Activated CD8-positive, alpha-beta memory T cell treated with anti-CD3 and anti-CD28 coated beads, Interleukin-2, amount 50 U/mL, for 24 hours (primary cell): Measurements from ENCODE around the gene JARID2.

Experiments used
- DNase-seq: peaks from one replicate; pipeline ENCODE4 v3.0.0-alpha.2; 2020; ENCODE audit errors: extremely low read depth

The JARID2 gene

GRCh38 chr6:15246666-15247499 lies 1.0 kb downstream of the JARID2 start:
- DNase-seq: no peak

GRCh38 chr6:15247500-15248450 lies 1.9 kb downstream of the JARID2 start:
- no peak for DNase-seq

GRCh38 chr6:15248451-15249370 lies 2.8 kb downstream of the JARID2 start:
- DNase-seq: peak; percentile 85

- no peak for DNase-seq
These were observed 3.6 kb downstream of the JARID2 start for GRCh38 chr6:15249371-15250019.

- no peak for DNase-seq
These were observed 4.6 kb downstream of the JARID2 start for GRCh38 chr6:15250187-15251168.

- no peak for DNase-seq
These were observed 6.3 kb downstream of the JARID2 start for GRCh38 chr6:15252195-15252594.

GRCh38 chr6:15253203-15254022 lies 7.5 kb downstream of the JARID2 start:
- DNase-seq: no peak

- DNase-seq: no peak
These were observed 8.5 kb downstream of the JARID2 start for GRCh38 chr6:15254070-15254975.

- DNase-seq: no peak
These were observed 9.6 kb downstream of the JARID2 start for GRCh38 chr6:15255481-15255880.

GRCh38 chr6:15255909-15256395 lies 10.1 kb downstream of the JARID2 start:
- DNase-seq: no peak

GRCh38 chr6:15256538-15257271 lies 10.8 kb downstream of the JARID2 start:
- no peak for DNase-seq

GRCh38 chr6:15257357-15258132 lies 11.7 kb downstream of the JARID2 start:
- no peak for DNase-seq

- DNase-seq: no peak
These were observed 13.9 kb downstream of the JARID2 start for GRCh38 chr6:15259766-15260098.

- DNase-seq: no peak
These were observed 14.4 kb downstream of the JARID2 start for GRCh38 chr6:15260099-15260821.

GRCh38 chr6:15263780-15264374 lies 18.0 kb downstream of the JARID2 start:
- DNase-seq: no peak
